ENCODE measurements around the gene XYLT1. TPM values are rescaled to one million over a fixed set of nuclear protein-coding genes. Genes with fewer than 3 reads are reported as not detected.
"Not testable (repeated sequence)": the region's sequence is repeated elsewhere in the genome, so short reads cannot be mapped to it uniquely, and the experiment has no call there.

XYLT1 gene
- total RNA-seq, 2 donors from 2014 or later: 14.4 to 31.3 TPM

GRCh38 chr16:17508303-17508702, 37.5 kb upstream of the XYLT1 start:
- Histone ChIP-seq H3K9me3 (peaks cover 0 to 12% of the 10 kb centered on the region in 2 donors), H3K27me3 (no peaks in the 10 kb centered on the region), H3K4me1 (no peaks in the 10 kb centered on the region), H3K27ac (no peak overlapping the region), H3K36me3 (no peaks in the 10 kb centered on the region), H3K4me3 (no peak overlapping the region)
- TF ChIP-seq CTCF (IDR thresholded peaks at IDR 0.05): no peak
- DNase-seq (ENCODE audit: low spot score): no peak

- H3K4me1 ChIP-seq; H3K36me3 ChIP-seq; DNase-seq (ENCODE audit: low spot score); H3K4me3 ChIP-seq; H3K27ac ChIP-seq; H3K27me3 ChIP-seq: not testable (repeated sequence)
- peaks cover 0 to 12% of the 10 kb centered on the region in 2 donors for H3K9me3 ChIP-seq
Measured at GRCh38 chr16:17507516-17507915, 36.8 kb upstream of the XYLT1 start.

GRCh38 chr16:17505828-17506227, 35.1 kb upstream of the XYLT1 start:
- DNase-seq (ENCODE audit: low spot score); H3K36me3 ChIP-seq; H3K4me3 ChIP-seq; H3K27ac ChIP-seq; H3K27me3 ChIP-seq; H3K4me1 ChIP-seq: not testable (repeated sequence)
- peaks cover 0 to 12% of the 10 kb centered on the region in 2 donors for H3K9me3 ChIP-seq

- H3K27me3 ChIP-seq: no peaks in the 10 kb centered on the region
- no peak for DNase-seq (ENCODE audit: low spot score)
- peaks cover 0 to 6% of the 10 kb centered on the region in 2 donors for H3K9me3 ChIP-seq
- H3K4me1 ChIP-seq: no peaks in the 10 kb centered on the region
- H3K4me3 ChIP-seq: no peak overlapping the region
- no peak for TF ChIP-seq CTCF (IDR thresholded peaks at IDR 0.05)
- H3K36me3 ChIP-seq: no peaks in the 10 kb centered on the region
- no peak overlapping the region for H3K27ac ChIP-seq
Measured at GRCh38 chr16:17504050-17504449, 33.3 kb upstream of the XYLT1 start.

GRCh38 chr16:17503331-17503730, 32.6 kb upstream of the XYLT1 start:
- TF ChIP-seq CTCF (IDR thresholded peaks at IDR 0.05): no peak
- no peak overlapping the region for H3K27ac ChIP-seq

GRCh38 chr16:17501321-17501720, 30.6 kb upstream of the XYLT1 start:
- H3K27ac ChIP-seq: no peak overlapping the region
- H3K9me3 ChIP-seq: no peaks in the 10 kb centered on the region
- H3K4me1 ChIP-seq: no peaks in the 10 kb centered on the region
- no peaks in the 10 kb centered on the region for H3K27me3 ChIP-seq
- no peak overlapping the region for H3K4me3 ChIP-seq
- H3K36me3 ChIP-seq: no peaks in the 10 kb centered on the region
- no peak for DNase-seq (ENCODE audit: low spot score)
- no peak for TF ChIP-seq CTCF (IDR thresholded peaks at IDR 0.05)

More at GRCh38 chr16:17503331-17503730, 32.6 kb upstream of the XYLT1 start:
- Histone ChIP-seq H3K4me1 (no peaks in the 10 kb centered on the region), H3K36me3 (no peaks in the 10 kb centered on the region), H3K27me3 (no peaks in the 10 kb centered on the region), H3K9me3 (no peaks in the 10 kb centered on the region), H3K4me3 (no peak overlapping the region)
- DNase-seq (ENCODE audit: low spot score): no peak

GRCh38 chr16:17499223-17499902, 28.6 kb upstream of the XYLT1 start:
- no peaks in the 10 kb centered on the region for H3K9me3 ChIP-seq
- H3K4me3 ChIP-seq: no peak overlapping the region
- H3K36me3 ChIP-seq: no peaks in the 10 kb centered on the region
- H3K27me3 ChIP-seq: no peaks in the 10 kb centered on the region
- H3K4me1 ChIP-seq: no peaks in the 10 kb centered on the region
- H3K27ac ChIP-seq: no peak overlapping the region
- no peak for DNase-seq (ENCODE audit: low spot score)
- TF ChIP-seq CTCF (IDR thresholded peaks at IDR 0.05): no peak
